HCT116 (cell line): ENCODE results near the gene KCNIP4.

ENCODE experiments used
- EGR1 ChIP-seq: IDR thresholded peaks from 2 replicates; pipeline ENCODE4 v1.6.1; 2012; ENCODE audit warnings: low read depth
- ELF1 ChIP-seq: IDR thresholded peaks from 2 replicates; pipeline ENCODE4 v1.6.1; 2012; ENCODE audit warnings: low read depth, borderline replicate concordance
- EZH2 ChIP-seq: fragments of 200-600 bp; sonication (generic); IDR thresholded peaks from 2 replicates; pipeline ENCODE4 v1.6.1; 2017; ENCODE audit warnings: antibody characterized with exemption, mixed run types
- EZH2phosphoT487 ChIP-seq: fragments of 200-600 bp; IDR thresholded peaks from 2 replicates; pipeline ENCODE4 v1.6.1; 2018; ENCODE audit warnings: antibody characterized with exemption, borderline replicate concordance
- POLR2A ChIP-seq: IDR thresholded peaks from 2 replicates; pipeline ENCODE4 v1.7.0; 2011; ENCODE audit warnings: borderline replicate concordance; ENCODE audit not compliant: insufficient read depth, insufficient read length; ENCODE audit errors: extremely low read depth
- POLR2AphosphoS5 ChIP-seq: IDR thresholded peaks from 2 replicates; pipeline ENCODE4 v1.6.1; 2011; ENCODE audit warnings: mild to moderate bottlenecking, low read depth, low read length, moderate library complexity
- RAD21 ChIP-seq: IDR thresholded peaks from 2 replicates; pipeline ENCODE4 v1.6.1; 2012; ENCODE audit warnings: low read depth, mild to moderate bottlenecking
- SRF ChIP-seq: IDR thresholded peaks from 2 replicates; pipeline ENCODE4 v1.6.1; 2012; ENCODE audit warnings: low read depth
- TCF7L2 ChIP-seq: IDR thresholded peaks from 2 replicates; pipeline ENCODE4 v1.7.0; 2011; ENCODE audit warnings: borderline replicate concordance, inconsistent platforms; ENCODE audit not compliant: insufficient read depth, insufficient read length; ENCODE audit errors: extremely low read depth
- ZNF274 ChIP-seq: fragments of 200-500 bp; sonication (Bioruptor generic); IDR thresholded peaks from 2 replicates; pipeline ENCODE4 v1.6.1; 2014; ENCODE audit warnings: mild to moderate bottlenecking, low read depth, low read length, inconsistent platforms
- TF ChIP-seq, protein P1 (sequence below), 3 experiments: fragments of 200-600 bp in 1 of 3; sonication (generic) in 1 of 3; IDR thresholded peaks in 2 of 3; conservative IDR thresholded peaks in 1 of 3; 2 replicates each; pipeline ENCODE4 v1.5.1; 2012 to 2017; ENCODE audit warnings: low read depth in 2 of 3, low read length in 2 of 3, antibody characterized with exemption in 1 of 3, borderline replicate concordance in 1 of 3, control low read depth in 1 of 3, mild to moderate bottlenecking in 1 of 3, mixed read lengths in 1 of 3, mixed run types in 1 of 3, moderate library complexity in 1 of 3; ENCODE audit not compliant: insufficient read depth in 1 of 3
- TF ChIP-seq, protein P2 (sequence below): IDR thresholded peaks from 2 replicates; pipeline ENCODE4 v1.6.1; 2012; ENCODE audit warnings: low read depth

DNA sequence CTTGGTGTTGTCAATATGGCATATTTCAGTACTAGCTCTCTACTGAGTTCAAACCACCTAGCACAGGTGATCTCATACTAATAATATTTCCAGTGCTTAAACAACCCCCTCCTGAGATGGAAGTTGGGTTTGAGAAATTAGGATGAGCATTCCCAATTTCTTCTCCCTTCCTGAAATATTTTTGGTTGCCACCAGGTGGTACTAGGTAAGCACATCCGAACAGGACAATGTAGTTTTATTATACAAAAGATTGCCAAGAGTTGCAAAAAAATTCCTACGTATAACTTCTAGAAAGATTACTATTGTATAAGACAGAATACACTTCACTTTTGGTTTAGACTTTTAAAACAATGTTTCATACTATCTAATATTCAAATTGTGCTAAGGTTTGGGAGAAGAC is 763.8 kb downstream of the KCNIP4 start:
- TF ChIP-seq, protein P1, sequence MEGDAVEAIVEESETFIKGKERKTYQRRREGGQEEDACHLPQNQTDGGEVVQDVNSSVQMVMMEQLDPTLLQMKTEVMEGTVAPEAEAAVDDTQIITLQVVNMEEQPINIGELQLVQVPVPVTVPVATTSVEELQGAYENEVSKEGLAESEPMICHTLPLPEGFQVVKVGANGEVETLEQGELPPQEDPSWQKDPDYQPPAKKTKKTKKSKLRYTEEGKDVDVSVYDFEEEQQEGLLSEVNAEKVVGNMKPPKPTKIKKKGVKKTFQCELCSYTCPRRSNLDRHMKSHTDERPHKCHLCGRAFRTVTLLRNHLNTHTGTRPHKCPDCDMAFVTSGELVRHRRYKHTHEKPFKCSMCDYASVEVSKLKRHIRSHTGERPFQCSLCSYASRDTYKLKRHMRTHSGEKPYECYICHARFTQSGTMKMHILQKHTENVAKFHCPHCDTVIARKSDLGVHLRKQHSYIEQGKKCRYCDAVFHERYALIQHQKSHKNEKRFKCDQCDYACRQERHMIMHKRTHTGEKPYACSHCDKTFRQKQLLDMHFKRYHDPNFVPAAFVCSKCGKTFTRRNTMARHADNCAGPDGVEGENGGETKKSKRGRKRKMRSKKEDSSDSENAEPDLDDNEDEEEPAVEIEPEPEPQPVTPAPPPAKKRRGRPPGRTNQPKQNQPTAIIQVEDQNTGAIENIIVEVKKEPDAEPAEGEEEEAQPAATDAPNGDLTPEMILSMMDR (IDR thresholded peaks at IDR 0.05 in 2 of 3, conservative IDR thresholded peaks at IDR 0.05 in 1 of 3; ENCODE audit: borderline replicate concordance in 1 of 3, insufficient read depth in 1 of 3, low read depth in 2 of 3, low read length in 2 of 3): no peak; a peak in 1 of 6 replicates
- no peak for TF ChIP-seq EGR1
- no peak for TF ChIP-seq ELF1
- TF ChIP-seq, protein P2, sequence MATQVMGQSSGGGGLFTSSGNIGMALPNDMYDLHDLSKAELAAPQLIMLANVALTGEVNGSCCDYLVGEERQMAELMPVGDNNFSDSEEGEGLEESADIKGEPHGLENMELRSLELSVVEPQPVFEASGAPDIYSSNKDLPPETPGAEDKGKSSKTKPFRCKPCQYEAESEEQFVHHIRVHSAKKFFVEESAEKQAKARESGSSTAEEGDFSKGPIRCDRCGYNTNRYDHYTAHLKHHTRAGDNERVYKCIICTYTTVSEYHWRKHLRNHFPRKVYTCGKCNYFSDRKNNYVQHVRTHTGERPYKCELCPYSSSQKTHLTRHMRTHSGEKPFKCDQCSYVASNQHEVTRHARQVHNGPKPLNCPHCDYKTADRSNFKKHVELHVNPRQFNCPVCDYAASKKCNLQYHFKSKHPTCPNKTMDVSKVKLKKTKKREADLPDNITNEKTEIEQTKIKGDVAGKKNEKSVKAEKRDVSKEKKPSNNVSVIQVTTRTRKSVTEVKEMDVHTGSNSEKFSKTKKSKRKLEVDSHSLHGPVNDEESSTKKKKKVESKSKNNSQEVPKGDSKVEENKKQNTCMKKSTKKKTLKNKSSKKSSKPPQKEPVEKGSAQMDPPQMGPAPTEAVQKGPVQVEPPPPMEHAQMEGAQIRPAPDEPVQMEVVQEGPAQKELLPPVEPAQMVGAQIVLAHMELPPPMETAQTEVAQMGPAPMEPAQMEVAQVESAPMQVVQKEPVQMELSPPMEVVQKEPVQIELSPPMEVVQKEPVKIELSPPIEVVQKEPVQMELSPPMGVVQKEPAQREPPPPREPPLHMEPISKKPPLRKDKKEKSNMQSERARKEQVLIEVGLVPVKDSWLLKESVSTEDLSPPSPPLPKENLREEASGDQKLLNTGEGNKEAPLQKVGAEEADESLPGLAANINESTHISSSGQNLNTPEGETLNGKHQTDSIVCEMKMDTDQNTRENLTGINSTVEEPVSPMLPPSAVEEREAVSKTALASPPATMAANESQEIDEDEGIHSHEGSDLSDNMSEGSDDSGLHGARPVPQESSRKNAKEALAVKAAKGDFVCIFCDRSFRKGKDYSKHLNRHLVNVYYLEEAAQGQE: no peak
- TF ChIP-seq EZH2: no peak
- TF ChIP-seq ZNF274: no peak
- no peak for TF ChIP-seq POLR2A
- no peak for TF ChIP-seq RAD21
- no peak for TF ChIP-seq TCF7L2
- TF ChIP-seq SRF: no peak
- no peak for TF ChIP-seq EZH2phosphoT487
- no peak for TF ChIP-seq POLR2AphosphoS5
